Neural crest cell (in vitro differentiated cells): Measurements from ENCODE around the gene NEU2. TPM values are rescaled to one million over a fixed set of nuclear protein-coding genes. Genes with fewer than 3 reads are reported as not detected.

Experiments
- DNase-seq: peaks from one replicate; pipeline ENCODE4 v3.0.0; 2021; ENCODE audit warnings: low read depth, mixed read lengths, low spot score
- H3K27ac Mint-ChIP-seq: one replicate; pipeline ENCODE4 v1.8.0; 2021; ENCODE audit warnings: mild to moderate bottlenecking, mixed read lengths; ENCODE audit not compliant: unreplicated experiment
- H3K27me3 Mint-ChIP-seq: 2 replicates; pipeline ENCODE4 v1.8.0; 2021; ENCODE audit warnings: low read depth, mild to moderate bottlenecking, mixed read lengths
- H3K36me3 Mint-ChIP-seq: 2 replicates; pipeline ENCODE4 v1.8.0; 2021; ENCODE audit warnings: low read depth, mild to moderate bottlenecking, mixed read lengths
- H3K4me1 Mint-ChIP-seq: 2 replicates; pipeline ENCODE4 v1.8.0; 2021; ENCODE audit warnings: mixed read lengths
- H3K4me3 Mint-ChIP-seq: one replicate; pipeline ENCODE4 v1.8.0; 2021; ENCODE audit warnings: mild to moderate bottlenecking, mixed read lengths
- H3K9me3 Mint-ChIP-seq: 2 replicates; pipeline ENCODE4 v1.8.0; 2021; ENCODE audit warnings: mixed read lengths
- CTCF ChIP-seq: fragments of 200-600 bp; sonication (generic); conservative IDR thresholded peaks from 2 replicates; pipeline ENCODE4 v1.5.0; 2021; ENCODE audit warnings: antibody characterized with exemption, mild to moderate bottlenecking
- total RNA-seq: library from RNA; stranded (reverse); gene quantifications from 2 replicates; pipeline ENCODE4 v1.2.1, GENCODE V29; 2021

The NEU2 gene
- total RNA-seq, 1 donor from 2014 or later, result not detected

GRCh38 chr2:233000886-233001750 is 31.4 kb upstream of the NEU2 start:
- Mint-ChIP-seq H3K27ac (no peak overlapping the region), H3K27me3 (no peaks in the 10 kb centered on the region), H3K4me3 (no peak overlapping the region), H3K9me3 (no peaks in the 10 kb centered on the region), H3K4me1 (no peaks in the 10 kb centered on the region), H3K36me3 (no peaks in the 10 kb centered on the region)
- DNase-seq, result no peak
- TF ChIP-seq CTCF, result no peak

GRCh38 chr2:233002829-233003657 is 29.4 kb upstream of the NEU2 start:
- Mint-ChIP-seq H3K27me3 (no peaks in the 10 kb centered on the region), H3K27ac (peak overlapping the region; percentile 59), H3K4me1 (no peaks in the 10 kb centered on the region), H3K4me3 (no peak overlapping the region), H3K36me3 (no peaks in the 10 kb centered on the region), H3K9me3 (no peaks in the 10 kb centered on the region)
- no peak for TF ChIP-seq CTCF
- DNase-seq, result no peak

GRCh38 chr2:233003658-233004555 is 28.6 kb upstream of the NEU2 start:
- no peaks in the 10 kb centered on the region for H3K9me3 Mint-ChIP-seq
- no peaks in the 10 kb centered on the region for H3K36me3 Mint-ChIP-seq
- H3K27me3 Mint-ChIP-seq, result no peaks in the 10 kb centered on the region
- no peak for DNase-seq
- H3K4me3 Mint-ChIP-seq, result no peak overlapping the region
- no peak for TF ChIP-seq CTCF
- no peaks in the 10 kb centered on the region for H3K4me1 Mint-ChIP-seq
- no peak overlapping the region for H3K27ac Mint-ChIP-seq

- no peak for DNase-seq
- no peaks in the 10 kb centered on the region for H3K36me3 Mint-ChIP-seq
These were observed 27.4 kb upstream of the NEU2 start for GRCh38 chr2:233005096-233005495.

More at GRCh38 chr2:233005096-233005495, 27.4 kb upstream of the NEU2 start:
- no peaks in the 10 kb centered on the region for H3K4me1 Mint-ChIP-seq
- H3K27ac Mint-ChIP-seq, result no peak overlapping the region
- TF ChIP-seq CTCF, result no peak
- H3K4me3 Mint-ChIP-seq, result no peak overlapping the region
- H3K9me3 Mint-ChIP-seq, result no peaks in the 10 kb centered on the region
- no peaks in the 10 kb centered on the region for H3K27me3 Mint-ChIP-seq
